D721Med (cell line): ENCODE measurements around the gene POLR2M.

Source experiments
- DNase-seq: peaks from one replicate; pipeline ENCODE4 v3.0.0; 2011; ENCODE audit warnings: low spot score; ENCODE audit not compliant: insufficient read length
- FAIRE-seq: peaks from 2 replicates; lab custom pipeline; 2011; peaks lifted over from hg19 to GRCh38; lab: Jason Lieb, UNC
- TF ChIP-seq, protein P1 (sequence below): IDR thresholded peaks from 2 replicates; pipeline ENCODE4 v1.5.1; 2012; ENCODE audit warnings: mild to moderate bottlenecking, control low read depth; ENCODE audit not compliant: insufficient read depth; ENCODE audit errors: missing control alignments

The POLR2M gene

DNA sequence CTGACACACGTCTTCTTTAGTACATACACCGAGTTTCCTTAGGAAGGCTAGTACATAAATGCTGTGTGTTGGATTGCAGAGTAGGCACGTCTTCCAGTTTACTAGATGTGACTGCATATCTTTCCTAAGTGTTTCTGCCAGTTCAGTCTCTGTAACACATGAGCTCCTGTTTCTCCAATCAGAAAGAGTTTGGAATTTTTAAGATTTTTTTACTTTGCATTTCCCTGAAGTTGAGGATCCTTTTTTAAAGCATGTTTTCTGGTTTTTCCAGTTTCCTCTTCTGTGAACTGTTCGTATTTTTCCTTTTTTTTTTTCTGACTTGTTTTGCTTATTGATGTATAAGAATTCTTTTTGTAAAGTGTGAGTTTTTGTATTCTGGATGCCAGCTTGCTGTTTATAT lies 7.5 kb upstream of the POLR2M start:
- FAIRE-seq (no peak), DNase-seq (no peak)
- TF ChIP-seq, protein P1, sequence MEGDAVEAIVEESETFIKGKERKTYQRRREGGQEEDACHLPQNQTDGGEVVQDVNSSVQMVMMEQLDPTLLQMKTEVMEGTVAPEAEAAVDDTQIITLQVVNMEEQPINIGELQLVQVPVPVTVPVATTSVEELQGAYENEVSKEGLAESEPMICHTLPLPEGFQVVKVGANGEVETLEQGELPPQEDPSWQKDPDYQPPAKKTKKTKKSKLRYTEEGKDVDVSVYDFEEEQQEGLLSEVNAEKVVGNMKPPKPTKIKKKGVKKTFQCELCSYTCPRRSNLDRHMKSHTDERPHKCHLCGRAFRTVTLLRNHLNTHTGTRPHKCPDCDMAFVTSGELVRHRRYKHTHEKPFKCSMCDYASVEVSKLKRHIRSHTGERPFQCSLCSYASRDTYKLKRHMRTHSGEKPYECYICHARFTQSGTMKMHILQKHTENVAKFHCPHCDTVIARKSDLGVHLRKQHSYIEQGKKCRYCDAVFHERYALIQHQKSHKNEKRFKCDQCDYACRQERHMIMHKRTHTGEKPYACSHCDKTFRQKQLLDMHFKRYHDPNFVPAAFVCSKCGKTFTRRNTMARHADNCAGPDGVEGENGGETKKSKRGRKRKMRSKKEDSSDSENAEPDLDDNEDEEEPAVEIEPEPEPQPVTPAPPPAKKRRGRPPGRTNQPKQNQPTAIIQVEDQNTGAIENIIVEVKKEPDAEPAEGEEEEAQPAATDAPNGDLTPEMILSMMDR: no peak

DNA sequence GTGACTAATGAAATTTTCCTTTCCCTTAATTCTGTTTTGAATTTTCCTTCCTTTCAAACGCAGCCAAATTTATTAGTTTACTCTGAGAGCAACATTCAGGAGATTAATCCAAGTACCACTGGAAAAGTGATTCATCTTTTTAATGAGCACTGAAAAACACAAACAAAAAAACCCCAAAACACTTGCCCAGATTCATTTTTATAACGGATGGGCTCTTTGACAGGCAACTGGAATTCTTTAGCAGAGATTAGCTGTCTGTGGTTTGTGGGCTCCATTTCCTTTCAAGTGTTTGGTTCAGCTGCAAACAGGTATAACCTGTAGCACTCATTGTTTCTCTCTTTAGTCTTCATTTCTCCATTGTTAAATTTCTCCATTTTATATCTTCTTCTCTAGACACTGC lies 3.1 kb upstream of the POLR2M start:
- FAIRE-seq (no peak), DNase-seq (no peak)
- TF ChIP-seq, protein P1: no peak

DNA sequence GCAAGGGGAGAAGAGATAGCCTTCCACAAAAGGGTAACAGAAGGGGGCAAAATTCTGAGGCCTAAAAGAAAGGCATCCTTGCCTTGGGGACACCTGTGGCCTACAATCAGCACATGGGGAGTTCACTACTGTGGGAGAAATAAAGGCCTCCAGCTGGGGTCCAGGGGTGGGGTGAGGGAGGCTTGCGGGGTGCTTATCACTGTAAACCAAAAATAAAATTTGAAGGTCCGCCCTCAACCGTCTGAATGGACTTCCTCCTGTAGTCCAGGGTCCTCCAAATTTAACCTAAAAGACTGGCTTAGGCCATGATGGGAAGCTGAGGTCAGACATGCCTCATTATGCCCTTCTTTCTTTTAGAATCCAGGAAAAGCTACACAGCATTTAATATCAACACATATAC lies 2.1 kb upstream of the POLR2M start:
- DNase-seq: no peak
- TF ChIP-seq, protein P1: no peak
- FAIRE-seq: no peak

DNA sequence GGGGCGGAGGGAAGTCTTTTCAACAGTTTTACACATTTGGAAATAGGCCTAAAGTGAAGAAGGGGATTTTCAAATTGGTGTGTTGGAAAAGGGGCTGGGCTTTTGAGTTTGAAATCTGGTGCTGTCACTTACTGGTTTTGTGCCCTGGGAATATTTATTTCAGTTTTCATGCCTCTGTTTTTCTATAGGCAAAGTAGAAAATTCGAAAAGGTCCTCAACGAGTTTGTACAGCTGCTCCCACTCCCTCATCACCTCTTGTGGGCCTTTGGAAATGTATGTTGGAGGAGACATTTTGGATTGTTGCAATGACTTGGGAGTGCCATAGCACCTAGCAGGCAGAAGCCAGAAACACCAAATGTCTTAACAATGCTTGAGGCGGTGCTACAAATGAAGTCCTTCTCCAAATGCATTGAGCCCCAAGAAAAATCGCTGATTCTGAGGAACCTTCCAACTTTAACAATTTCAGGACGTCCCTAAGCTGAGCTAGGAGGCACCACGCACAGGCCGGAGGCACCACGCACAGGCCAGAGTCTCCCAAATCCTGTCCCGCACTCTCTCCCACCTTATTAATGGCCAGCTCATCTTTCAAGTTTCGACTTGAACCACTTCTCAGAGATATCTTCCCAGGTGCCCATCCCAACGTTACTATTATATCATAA lies 639 bp upstream of the POLR2M start:
- FAIRE-seq (no peak), DNase-seq (no peak)
- TF ChIP-seq, protein P1: no peak

- FAIRE-seq: no peak
These were observed 1.5 kb downstream of the POLR2M start for GRCh38 chr15:57708047-57708446.

GRCh38 chr15:57718309-57718708 lies 11.8 kb downstream of the POLR2M start:
- DNase-seq: no peak
- FAIRE-seq: no peak
- TF ChIP-seq, protein P1: no peak

More at GRCh38 chr15:57708047-57708446, 1.5 kb downstream of the POLR2M start:
- no peak for DNase-seq
- TF ChIP-seq, protein P1: no peak

GRCh38 chr15:57720867-57721266 lies 14.4 kb downstream of the POLR2M start:
- no peak for DNase-seq
- FAIRE-seq: no peak
- TF ChIP-seq, protein P1: no peak
